MG63 (cell line): ENCODE measurements around the gene ARL15. TPM values are rescaled to one million over a fixed set of nuclear protein-coding genes. Genes with fewer than 3 reads are reported as not detected.
"Not testable (repeated sequence)": the region's sequence is repeated elsewhere in the genome, so short reads cannot be mapped to it uniquely, and the experiment has no call there.

Experiments used
- DNase-seq: peaks from one replicate; pipeline ENCODE4 v3.0.0-alpha.2; 2020
- H3K27me3 ChIP-seq: fragments of 250-450 bp; sonication (Bioruptor Pico); 2 replicates; pipeline ENCODE4 v1.5.1; 2020; ENCODE audit warnings: mild to moderate bottlenecking, moderate library complexity
- H3K36me3 ChIP-seq: fragments of 250-450 bp; sonication (Bioruptor Pico); 2 replicates; pipeline ENCODE4 v1.5.1; 2020; ENCODE audit warnings: mild to moderate bottlenecking, moderate library complexity
- H3K4me3 ChIP-seq: fragments of 250-450 bp; sonication (Bioruptor Pico); 2 replicates; pipeline ENCODE4 v1.5.1; 2020; ENCODE audit warnings: mild to moderate bottlenecking, moderate library complexity
- H3K9me3 ChIP-seq: fragments of 250-450 bp; sonication (Bioruptor Pico); 2 replicates; pipeline ENCODE4 v1.5.1; 2020; ENCODE audit warnings: mild to moderate bottlenecking, moderate library complexity
- total RNA-seq: library from RNA; depleted of rRNA; stranded (reverse); fragments of >200 nt; shearing (Covaris generic); gene quantifications from 2 replicates; pipeline ENCODE4 v1.2.3, GENCODE V29; 2014; ENCODE audit warnings: low replicate concordance

ARL15 gene
- total RNA-seq, 1 experiment from 2014 or later, result 5.8 TPM

GRCh38 chr5:53884417-53884816, 426.0 kb downstream of the ARL15 start:
- Histone ChIP-seq H3K9me3 (no peaks in the 10 kb centered on the region), H3K4me3 (no peak overlapping the region), H3K36me3 (no peaks in the 10 kb centered on the region), H3K27me3 (no peaks in the 10 kb centered on the region)
- DNase-seq, result no peak

- DNase-seq, result peak; percentile 31
- no peaks in the 10 kb centered on the region for H3K27me3 ChIP-seq
- H3K36me3 ChIP-seq, result no peaks in the 10 kb centered on the region
- no peak overlapping the region for H3K4me3 ChIP-seq
- no peaks in the 10 kb centered on the region for H3K9me3 ChIP-seq
These were observed 427.7 kb downstream of the ARL15 start for GRCh38 chr5:53882676-53883031.

GRCh38 chr5:53882006-53882675, 428.2 kb downstream of the ARL15 start:
- Histone ChIP-seq H3K4me3 (no peak overlapping the region), H3K36me3 (no peaks in the 10 kb centered on the region), H3K9me3 (no peaks in the 10 kb centered on the region), H3K27me3 (no peaks in the 10 kb centered on the region)
- no peak for DNase-seq

- H3K4me3 ChIP-seq, result no peak overlapping the region
- H3K36me3 ChIP-seq, result no peaks in the 10 kb centered on the region
- no peaks in the 10 kb centered on the region for H3K27me3 ChIP-seq
- H3K9me3 ChIP-seq, result no peaks in the 10 kb centered on the region
- DNase-seq, result no peak
These were observed 430.6 kb downstream of the ARL15 start for GRCh38 chr5:53879708-53880323.

GRCh38 chr5:53878015-53878414, 432.4 kb downstream of the ARL15 start:
- H3K36me3 ChIP-seq, result no peaks in the 10 kb centered on the region
- H3K9me3 ChIP-seq, result 0 out of 2 replicates have a peak, but pooled peaks cover 2% of the 10 kb centered on the region
- H3K27me3 ChIP-seq, result no peaks in the 10 kb centered on the region
- no peak for DNase-seq
- no peak overlapping the region for H3K4me3 ChIP-seq

GRCh38 chr5:53877243-53877642, 433.1 kb downstream of the ARL15 start:
- H3K9me3 ChIP-seq, result 0 out of 2 replicates have a peak, but pooled peaks cover 2% of the 10 kb centered on the region
- no peaks in the 10 kb centered on the region for H3K27me3 ChIP-seq
- H3K4me3 ChIP-seq, result no peak overlapping the region
- no peaks in the 10 kb centered on the region for H3K36me3 ChIP-seq
- DNase-seq, result peak; percentile 77

- H3K36me3 ChIP-seq, result no peaks in the 10 kb centered on the region
- no peaks in the 10 kb centered on the region for H3K27me3 ChIP-seq
- DNase-seq, result peak; percentile 89
- 0 out of 2 replicates have a peak, but pooled peaks cover 2% of the 10 kb centered on the region for H3K9me3 ChIP-seq
- H3K4me3 ChIP-seq, result no peak overlapping the region
These were observed 436.0 kb downstream of the ARL15 start for GRCh38 chr5:53874409-53874808.

- no peaks in the 10 kb centered on the region for H3K27me3 ChIP-seq
- H3K9me3 ChIP-seq, result 0 out of 2 replicates have a peak, but pooled peaks cover 2% of the 10 kb centered on the region
- DNase-seq, result no peak
- no peaks in the 10 kb centered on the region for H3K36me3 ChIP-seq
- H3K4me3 ChIP-seq, result no peak overlapping the region
These were observed 437.1 kb downstream of the ARL15 start for GRCh38 chr5:53873235-53873634.

- Histone ChIP-seq H3K36me3 (no peaks in the 10 kb centered on the region), H3K27me3 (no peaks in the 10 kb centered on the region), H3K9me3 (0 out of 2 replicates have a peak, but pooled peaks cover 2% of the 10 kb centered on the region), H3K4me3 (no peak overlapping the region)
- DNase-seq, result no peak
These were observed 438.6 kb downstream of the ARL15 start for GRCh38 chr5:53871775-53872174.

GRCh38 chr5:53871050-53871449, 439.3 kb downstream of the ARL15 start:
- H3K36me3 ChIP-seq, result no peaks in the 10 kb centered on the region
- DNase-seq, result no peak
- no peak overlapping the region for H3K4me3 ChIP-seq
- H3K9me3 ChIP-seq, result 0 out of 2 replicates have a peak, but pooled peaks cover 2% of the 10 kb centered on the region
- H3K27me3 ChIP-seq, result no peaks in the 10 kb centered on the region

GRCh38 chr5:53858700-53859456, 451.5 kb downstream of the ARL15 start:
- no peak for DNase-seq
- no peaks in the 10 kb centered on the region for H3K27me3 ChIP-seq
- H3K9me3 ChIP-seq, result peaks cover under 1% of the 10 kb centered on the region; the same call in 1 of the 2 replicates
- no peak overlapping the region for H3K4me3 ChIP-seq
- H3K36me3 ChIP-seq, result no peaks in the 10 kb centered on the region

- no peaks in the 10 kb centered on the region for H3K27me3 ChIP-seq
- DNase-seq, result no peak
These were observed 453.9 kb downstream of the ARL15 start for GRCh38 chr5:53856506-53856905.

GRCh38 chr5:53836851-53837430, 473.4 kb downstream of the ARL15 start:
- not testable (repeated sequence) for H3K36me3 ChIP-seq, H3K4me3 ChIP-seq, H3K9me3 ChIP-seq, DNase-seq, H3K27me3 ChIP-seq

More at GRCh38 chr5:53856506-53856905, 453.9 kb downstream of the ARL15 start:
- no peaks in the 10 kb centered on the region for H3K36me3 ChIP-seq
- H3K4me3 ChIP-seq, result no peak overlapping the region
- peaks cover 3% of the 10 kb centered on the region; the same call in 1 of the 2 replicates for H3K9me3 ChIP-seq

- H3K9me3 ChIP-seq, result no peaks in the 10 kb centered on the region; the same call in 1 of the 2 replicates
- H3K4me3 ChIP-seq, result no peak overlapping the region
- no peak for DNase-seq
- H3K27me3 ChIP-seq, result no peaks in the 10 kb centered on the region
- H3K36me3 ChIP-seq, result no peaks in the 10 kb centered on the region
These were observed 475.9 kb downstream of the ARL15 start for GRCh38 chr5:53834500-53834899.
